HFFc6 (cell line): ENCODE data around the gene SLC22A31. TPM values are rescaled to one million over a fixed set of nuclear protein-coding genes. Genes with fewer than 3 reads are reported as not detected.

Source experiments
- DNase-seq: peaks from one replicate; pipeline ENCODE4 v3.0.0-alpha.2; 2018
- H3K27ac Mint-ChIP-seq: 2 replicates; pipeline ENCODE4 v1.8.0; 2020; ENCODE audit warnings: mild to moderate bottlenecking, mixed read lengths
- H3K27me3 Mint-ChIP-seq: 2 replicates; pipeline ENCODE4 v1.8.0; 2021; ENCODE audit warnings: mild to moderate bottlenecking, moderate library complexity, mixed read lengths; ENCODE audit not compliant: insufficient read depth
- H3K36me3 Mint-ChIP-seq: 2 replicates; pipeline ENCODE4 v1.8.0; 2021; ENCODE audit warnings: low read depth, mixed read lengths
- H3K4me1 Mint-ChIP-seq: 2 replicates; pipeline ENCODE4 v1.8.0; 2020; ENCODE audit warnings: low read depth, mixed read lengths
- H3K4me3 Mint-ChIP-seq: 2 replicates; pipeline ENCODE4 v1.8.0; 2020; ENCODE audit warnings: mild to moderate bottlenecking, moderate library complexity, mixed read lengths
- H3K9me3 Mint-ChIP-seq: 2 replicates; pipeline ENCODE4 v1.8.0; 2020; ENCODE audit warnings: mild to moderate bottlenecking, mixed read lengths
- total RNA-seq, 6 experiments: library from RNA; stranded (reverse); fragmentation: NEBNext Ultra II Directional; extraction: Animal tissue kit (Norgen Biotek cat#: 25700); gene quantifications; 2 replicates in 1 of 6; 3 replicates in 5 of 6; pipeline ENCODE4 v1.2.3, GENCODE V29; 2021
- TF ChIP-seq, protein P1 (sequence below): fragments of 200-600 bp; sonication (generic); IDR thresholded peaks from 2 replicates; pipeline ENCODE4 v1.5.0; 2021; ENCODE audit warnings: antibody characterized with exemption, mild to moderate bottlenecking

Gene SLC22A31
- total RNA-seq, 6 experiments from 2014 or later = not detected

DNA sequence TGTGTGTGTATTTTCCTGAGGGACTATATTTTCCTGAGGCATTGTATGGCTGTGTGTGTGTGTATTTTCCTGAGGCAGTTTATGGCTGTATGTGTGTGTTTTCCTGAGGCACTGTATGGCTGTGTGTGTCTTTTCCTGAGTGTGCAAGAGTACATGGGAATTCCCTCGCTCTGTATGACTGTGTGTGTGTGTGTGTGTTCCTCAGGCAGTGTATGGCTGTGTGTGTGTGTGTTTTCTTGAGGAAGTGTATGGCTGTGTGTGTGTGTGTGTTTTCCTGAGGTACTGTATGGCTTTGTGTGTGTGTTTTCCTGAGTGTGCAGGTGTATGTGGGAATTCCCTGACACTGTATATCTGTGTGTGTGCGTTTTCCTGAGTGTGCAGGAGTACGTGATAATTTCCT, 21.3 kb upstream of the SLC22A31 start:
- Mint-ChIP-seq H3K4me3 (no peak overlapping the region), H3K27ac (no peak overlapping the region), H3K36me3 (peaks cover 61% of the 10 kb centered on the region)

DNA sequence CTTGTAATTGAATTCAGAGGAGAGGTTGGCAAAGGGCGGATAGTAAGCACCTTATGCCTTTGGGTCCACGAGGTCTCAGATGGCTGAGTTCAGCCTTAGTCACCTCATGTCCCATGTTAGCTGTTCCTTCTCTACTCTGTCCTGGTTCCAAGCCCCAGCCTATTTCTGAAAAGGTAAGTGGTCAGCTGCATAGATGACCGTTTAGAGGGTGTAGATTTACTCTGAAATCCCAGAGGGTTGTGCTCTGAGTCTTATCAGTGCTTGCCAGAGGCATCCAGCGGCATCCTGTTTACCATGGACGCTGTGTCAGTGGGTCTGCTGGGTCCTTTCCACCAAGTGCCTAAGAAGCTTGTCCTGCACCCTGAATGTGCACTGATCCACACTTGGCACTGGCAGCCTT, 19.0 kb upstream of the SLC22A31 start:
- Mint-ChIP-seq H3K4me3 (peak overlapping the region; percentile 74), H3K27ac (no peak overlapping the region; the same call in 1 of the 2 replicates), H3K4me1 (peaks cover 27% of the 10 kb centered on the region), H3K36me3 (peaks cover 39% of the 10 kb centered on the region), H3K27me3 (peaks cover 2% of the 10 kb centered on the region; the same call in 1 of the 2 replicates), H3K9me3 (peaks cover under 1% of the 10 kb centered on the region; the same call in 1 of the 2 replicates)
- DNase-seq = no peak
- TF ChIP-seq, protein P1, sequence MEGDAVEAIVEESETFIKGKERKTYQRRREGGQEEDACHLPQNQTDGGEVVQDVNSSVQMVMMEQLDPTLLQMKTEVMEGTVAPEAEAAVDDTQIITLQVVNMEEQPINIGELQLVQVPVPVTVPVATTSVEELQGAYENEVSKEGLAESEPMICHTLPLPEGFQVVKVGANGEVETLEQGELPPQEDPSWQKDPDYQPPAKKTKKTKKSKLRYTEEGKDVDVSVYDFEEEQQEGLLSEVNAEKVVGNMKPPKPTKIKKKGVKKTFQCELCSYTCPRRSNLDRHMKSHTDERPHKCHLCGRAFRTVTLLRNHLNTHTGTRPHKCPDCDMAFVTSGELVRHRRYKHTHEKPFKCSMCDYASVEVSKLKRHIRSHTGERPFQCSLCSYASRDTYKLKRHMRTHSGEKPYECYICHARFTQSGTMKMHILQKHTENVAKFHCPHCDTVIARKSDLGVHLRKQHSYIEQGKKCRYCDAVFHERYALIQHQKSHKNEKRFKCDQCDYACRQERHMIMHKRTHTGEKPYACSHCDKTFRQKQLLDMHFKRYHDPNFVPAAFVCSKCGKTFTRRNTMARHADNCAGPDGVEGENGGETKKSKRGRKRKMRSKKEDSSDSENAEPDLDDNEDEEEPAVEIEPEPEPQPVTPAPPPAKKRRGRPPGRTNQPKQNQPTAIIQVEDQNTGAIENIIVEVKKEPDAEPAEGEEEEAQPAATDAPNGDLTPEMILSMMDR = no peak

More for the DNA sequence above, 21.3 kb upstream of the SLC22A31 start:
- no peak for DNase-seq
- TF ChIP-seq, protein P1 = no peak
- peaks cover 21% of the 10 kb centered on the region for H3K9me3 Mint-ChIP-seq
- peaks cover 2% of the 10 kb centered on the region; the same call in 1 of the 2 replicates for H3K27me3 Mint-ChIP-seq
- peaks cover 12% of the 10 kb centered on the region for H3K4me1 Mint-ChIP-seq

DNA sequence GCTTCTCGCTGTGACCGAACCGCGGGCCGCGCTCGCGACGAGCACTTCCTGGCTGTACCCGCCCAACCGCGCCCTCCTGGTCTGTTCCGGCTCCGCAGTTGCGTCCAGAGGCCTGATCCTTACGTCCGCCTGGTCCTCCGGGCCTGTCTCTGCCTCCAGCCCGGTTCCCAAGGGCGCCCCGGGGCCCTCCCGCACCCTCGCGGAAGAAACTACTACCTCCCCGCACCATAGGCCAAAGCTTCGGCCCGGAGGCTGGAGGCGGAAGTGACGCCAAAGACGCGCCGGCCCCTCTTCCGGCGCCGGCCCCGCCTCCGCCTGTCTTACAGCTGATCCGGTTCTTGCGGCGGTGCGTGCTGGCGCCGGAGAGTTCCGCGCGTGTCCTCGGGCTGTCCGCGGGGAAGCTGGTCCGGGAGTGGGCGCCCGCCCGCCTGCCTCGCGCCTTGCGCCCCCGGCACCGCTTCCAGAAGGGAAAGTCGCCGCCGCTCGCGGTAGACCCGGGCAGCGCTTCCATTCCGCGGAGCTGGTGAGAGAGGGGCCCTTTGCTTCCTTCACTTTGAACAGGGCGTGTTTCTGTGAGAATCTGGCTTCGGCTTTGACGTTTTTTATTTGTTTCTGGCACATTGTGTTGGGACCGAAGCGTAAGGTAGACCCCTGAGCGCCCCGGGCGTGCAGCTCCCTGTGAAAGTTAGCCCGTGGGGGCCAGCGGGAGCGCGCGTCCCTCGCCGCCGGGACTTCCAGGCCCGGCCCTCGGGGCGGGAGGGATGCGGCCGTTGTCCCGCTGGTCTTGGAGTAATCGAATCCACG, 17.3 kb upstream of the SLC22A31 start, which contains the start of gene ZNF778:
TSS of gene ZNF778 (plus strand) at position 316 of the 804 bp plus-strand sequence. CDS start 3,425 bp downstream, outside the sequence.
- DNase-seq = peak; percentile 69
- TF ChIP-seq, protein P1 = no peak
- H3K27me3 Mint-ChIP-seq = peaks cover 2% of the 10 kb centered on the region; the same call in 1 of the 2 replicates
- H3K9me3 Mint-ChIP-seq = no peaks in the 10 kb centered on the region
- H3K4me1 Mint-ChIP-seq = peaks cover 30% of the 10 kb centered on the region
- peak within 1 kb of the TSS; percentile 84 for H3K4me3 Mint-ChIP-seq
- peaks cover 25% of the 10 kb centered on the region for H3K36me3 Mint-ChIP-seq
- H3K27ac Mint-ChIP-seq = peak within 1 kb of the TSS; percentile 88

DNA sequence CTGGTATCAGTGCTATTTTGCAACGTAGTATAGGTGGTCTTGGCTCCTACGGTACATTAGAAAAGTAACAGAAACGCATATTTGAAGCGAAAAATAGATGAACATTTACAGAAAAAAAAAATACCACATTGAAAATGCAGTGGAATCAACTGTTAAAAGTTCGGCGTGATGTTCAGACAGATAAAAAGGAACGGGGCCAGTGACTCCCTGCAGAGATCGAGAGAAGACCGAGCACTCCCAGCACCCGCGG, 16.7 kb upstream of the SLC22A31 start:
- peak overlapping the region; percentile 84 for H3K4me3 Mint-ChIP-seq
- peaks cover 30% of the 10 kb centered on the region for H3K4me1 Mint-ChIP-seq
- peak overlapping the region; percentile 88 for H3K27ac Mint-ChIP-seq
- H3K36me3 Mint-ChIP-seq = peaks cover 20% of the 10 kb centered on the region
- TF ChIP-seq, protein P1 = no peak
- H3K27me3 Mint-ChIP-seq = peaks cover 2% of the 10 kb centered on the region; the same call in 1 of the 2 replicates
- no peak for DNase-seq
- no peaks in the 10 kb centered on the region for H3K9me3 Mint-ChIP-seq

DNA sequence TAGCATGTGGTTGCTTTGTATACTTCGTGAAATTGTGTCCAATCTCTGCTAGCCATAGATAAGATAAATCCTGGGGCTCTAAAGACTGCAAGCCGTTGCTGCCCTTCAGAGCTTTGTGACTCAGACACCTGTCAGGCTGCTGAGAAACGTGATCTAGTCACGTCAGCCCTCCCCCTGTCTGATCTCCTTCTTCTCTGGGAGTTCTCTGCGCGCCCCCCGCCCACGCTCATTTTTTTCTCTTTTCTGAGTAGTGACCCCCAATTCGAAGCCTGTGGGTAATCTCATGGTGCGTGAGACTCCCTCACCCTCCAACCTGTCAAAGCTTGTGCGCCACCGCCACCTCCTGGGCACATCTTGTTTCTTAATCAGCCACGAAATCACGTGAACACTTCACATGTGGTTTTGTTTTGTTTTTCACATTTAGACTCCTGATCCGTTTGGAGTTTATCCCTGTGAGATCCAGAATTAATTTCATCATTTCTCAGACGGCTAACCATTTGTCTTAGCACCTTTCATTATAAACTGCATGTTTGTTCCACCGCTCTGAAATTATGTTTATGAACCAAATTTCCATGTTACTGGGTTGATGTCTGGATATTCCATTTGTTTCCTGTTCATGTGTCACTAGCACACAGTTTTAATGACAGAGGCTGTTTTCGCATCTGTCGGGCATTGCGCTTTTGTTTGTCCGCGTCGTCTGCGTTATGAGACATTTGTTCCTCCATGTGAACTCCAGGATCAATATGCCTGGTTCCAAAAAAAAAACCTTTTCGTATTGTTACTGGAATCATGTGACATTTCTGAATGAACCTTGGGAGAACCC, 16.2 kb upstream of the SLC22A31 start:
- Mint-ChIP-seq H3K4me1 (peaks cover 30% of the 10 kb centered on the region), H3K36me3 (peaks cover 14% of the 10 kb centered on the region), H3K9me3 (no peaks in the 10 kb centered on the region), H3K27ac (peak overlapping the region; percentile 88), H3K4me3 (peak overlapping the region; percentile 84), H3K27me3 (peaks cover under 1% of the 10 kb centered on the region; the same call in 1 of the 2 replicates)
- DNase-seq = peak; percentile 59
- TF ChIP-seq, protein P1 = peak; percentile 80
